ENCODE results near the gene ERG28.
A peak's percentile ranks its signal among the peaks of the same experiment; 100 is the strongest.

ERG28 gene, protein sequence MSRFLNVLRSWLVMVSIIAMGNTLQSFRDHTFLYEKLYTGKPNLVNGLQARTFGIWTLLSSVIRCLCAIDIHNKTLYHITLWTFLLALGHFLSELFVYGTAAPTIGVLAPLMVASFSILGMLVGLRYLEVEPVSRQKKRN

GRCh38 chr14:75660630-75661498, at the start of gene ERG28, which contains the start of gene TTLL5:
ERG28 (minus strand) TSS chr14:75660876; CDS start chr14:75657502, 3,374 bp downstream.
TTLL5 (plus strand) TSS chr14:75661246; CDS start chr14:75663150, 1,904 bp downstream.
- H3K4me3 ChIP-seq (ENCODE audit: insufficient read length, low read depth), result peak within 1 kb of the TSS; percentile 80
- no peaks in the 10 kb centered on the region for H3K9me3 ChIP-seq (ENCODE audit: insufficient read depth, low read length)
- peaks cover 46% of the 10 kb centered on the region for H3K36me3 ChIP-seq (ENCODE audit: insufficient read depth, insufficient read length, low read length)
- H3K9ac ChIP-seq (ENCODE audit: insufficient read length, low read depth), result peak within 1 kb of the TSS; percentile 85
- H3K4me1 ChIP-seq (ENCODE audit: insufficient read depth, insufficient read length), result no peaks in the 10 kb centered on the region
- no peak for TF ChIP-seq YY1 (IDR thresholded peaks at IDR 0.05; ENCODE audit: insufficient read depth, insufficient read length)
- TF ChIP-seq SUZ12 (IDR thresholded peaks at IDR 0.05; ENCODE audit: extremely low read depth, insufficient read depth, insufficient read length), result no peak
- no peak for TF ChIP-seq ZNF274 (IDR thresholded peaks at IDR 0.05; ENCODE audit: low read depth, low read length)
- peak; percentile 94 for DNase-seq (ENCODE audit: low read depth, low spot score)
- H3K27me3 ChIP-seq (ENCODE audit: insufficient read depth, insufficient read length), result no peaks in the 10 kb centered on the region

DNA sequence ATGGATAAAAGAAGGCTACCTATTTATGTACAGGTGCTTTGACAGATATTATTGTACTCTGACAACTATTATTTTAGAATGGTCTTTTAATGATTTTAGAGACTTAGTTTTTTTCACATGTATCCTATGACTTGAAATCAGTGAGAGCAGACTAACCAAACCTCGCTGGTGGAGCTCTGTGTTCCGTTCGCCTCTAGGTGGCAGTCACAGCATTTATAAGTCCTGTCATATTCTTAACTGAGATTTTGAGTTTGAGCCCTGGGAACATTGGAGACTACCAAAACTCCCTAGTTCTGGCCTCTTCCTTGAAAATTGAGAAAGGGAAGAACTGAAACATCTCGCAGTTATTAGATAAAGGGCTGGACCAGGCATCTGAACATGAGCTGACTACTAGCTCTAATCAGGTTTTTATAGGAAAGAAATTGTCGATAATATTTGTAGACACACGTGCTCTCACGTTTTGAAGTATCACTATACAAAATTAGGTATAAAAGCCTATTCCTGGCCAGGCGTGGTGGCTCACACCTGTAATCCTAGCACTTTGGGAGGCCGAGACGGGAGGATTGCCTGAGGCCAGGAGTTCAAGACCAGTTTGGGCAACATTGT, 48.6 kb upstream of the ERG28 start:
- Histone ChIP-seq H3K4me3 (ENCODE audit: insufficient read length, low read depth) (no peak overlapping the region), H3K9me3 (ENCODE audit: insufficient read depth, low read length) (no peaks in the 10 kb centered on the region), H3K36me3 (ENCODE audit: insufficient read depth, insufficient read length, low read length) (peaks cover 22% of the 10 kb centered on the region), H3K27me3 (ENCODE audit: insufficient read depth, insufficient read length) (no peaks in the 10 kb centered on the region), H3K9ac (ENCODE audit: insufficient read length, low read depth) (no peak overlapping the region), H3K4me1 (ENCODE audit: insufficient read depth, insufficient read length) (no peaks in the 10 kb centered on the region)
- TF ChIP-seq YY1 (IDR thresholded peaks at IDR 0.05; ENCODE audit: insufficient read depth, insufficient read length) (no peak), ZNF274 (IDR thresholded peaks at IDR 0.05; ENCODE audit: low read depth, low read length) (no peak), SUZ12 (IDR thresholded peaks at IDR 0.05; ENCODE audit: extremely low read depth, insufficient read depth, insufficient read length) (no peak)
- DNase-seq (ENCODE audit: low read depth, low spot score), result peak; percentile 52

GRCh38 chr14:75705014-75705413, 44.3 kb upstream of the ERG28 start:
- Histone ChIP-seq H3K9ac (ENCODE audit: insufficient read length, low read depth) (no peak overlapping the region), H3K36me3 (ENCODE audit: insufficient read depth, insufficient read length, low read length) (peaks cover 46% of the 10 kb centered on the region), H3K27me3 (ENCODE audit: insufficient read depth, insufficient read length) (no peaks in the 10 kb centered on the region), H3K4me1 (ENCODE audit: insufficient read depth, insufficient read length) (no peaks in the 10 kb centered on the region), H3K4me3 (ENCODE audit: insufficient read length, low read depth) (no peak overlapping the region), H3K9me3 (ENCODE audit: insufficient read depth, low read length) (no peaks in the 10 kb centered on the region)
- DNase-seq (ENCODE audit: low read depth, low spot score), result no peak
- TF ChIP-seq SUZ12 (IDR thresholded peaks at IDR 0.05; ENCODE audit: extremely low read depth, insufficient read depth, insufficient read length) (no peak), ZNF274 (IDR thresholded peaks at IDR 0.05; ENCODE audit: low read depth, low read length) (no peak), YY1 (IDR thresholded peaks at IDR 0.05; ENCODE audit: insufficient read depth, insufficient read length) (no peak)

DNA sequence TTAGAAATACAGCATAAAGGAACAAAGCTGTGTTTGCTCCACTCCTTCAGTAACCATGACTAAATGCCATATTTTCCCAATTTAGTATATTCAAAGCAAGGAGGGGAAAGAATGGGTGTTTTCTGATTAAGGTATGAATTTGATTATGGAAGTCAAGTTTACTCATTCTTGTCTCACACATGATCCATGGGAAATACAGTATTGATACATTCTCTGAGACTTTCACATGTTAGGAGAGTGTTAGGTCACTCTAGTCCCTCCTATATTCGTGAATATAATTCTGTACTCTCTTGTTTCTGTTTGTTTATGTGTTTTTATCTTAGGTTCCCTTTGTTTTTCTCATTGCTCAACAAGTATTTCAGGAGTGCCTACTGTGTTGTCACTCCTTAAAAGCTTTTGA, 42.8 kb upstream of the ERG28 start:
- TF ChIP-seq YY1 (IDR thresholded peaks at IDR 0.05; ENCODE audit: insufficient read depth, insufficient read length), result no peak
- TF ChIP-seq ZNF274 (IDR thresholded peaks at IDR 0.05; ENCODE audit: low read depth, low read length), result no peak
- TF ChIP-seq SUZ12 (IDR thresholded peaks at IDR 0.05; ENCODE audit: extremely low read depth, insufficient read depth, insufficient read length), result no peak
- Histone ChIP-seq H3K36me3 (ENCODE audit: insufficient read depth, insufficient read length, low read length) (peaks cover 57% of the 10 kb centered on the region), H3K4me1 (ENCODE audit: insufficient read depth, insufficient read length) (no peaks in the 10 kb centered on the region), H3K9me3 (ENCODE audit: insufficient read depth, low read length) (no peaks in the 10 kb centered on the region), H3K9ac (ENCODE audit: insufficient read length, low read depth) (no peak overlapping the region), H3K4me3 (ENCODE audit: insufficient read length, low read depth) (no peak overlapping the region), H3K27me3 (ENCODE audit: insufficient read depth, insufficient read length) (no peaks in the 10 kb centered on the region)
- DNase-seq (ENCODE audit: low read depth, low spot score), result no peak

- Histone ChIP-seq H3K9me3 (ENCODE audit: insufficient read depth, low read length) (no peaks in the 10 kb centered on the region), H3K36me3 (ENCODE audit: insufficient read depth, insufficient read length, low read length) (peaks cover 56% of the 10 kb centered on the region), H3K4me1 (ENCODE audit: insufficient read depth, insufficient read length) (no peaks in the 10 kb centered on the region), H3K9ac (ENCODE audit: insufficient read length, low read depth) (no peak overlapping the region), H3K4me3 (ENCODE audit: insufficient read length, low read depth) (no peak overlapping the region), H3K27me3 (ENCODE audit: insufficient read depth, insufficient read length) (no peaks in the 10 kb centered on the region)
- DNase-seq (ENCODE audit: low read depth, low spot score), result no peak
- TF ChIP-seq SUZ12 (IDR thresholded peaks at IDR 0.05; ENCODE audit: extremely low read depth, insufficient read depth, insufficient read length) (no peak), YY1 (IDR thresholded peaks at IDR 0.05; ENCODE audit: insufficient read depth, insufficient read length) (no peak), ZNF274 (IDR thresholded peaks at IDR 0.05; ENCODE audit: low read depth, low read length) (no peak)
Observed at GRCh38 chr14:75702616-75703261, 42.1 kb upstream of the ERG28 start.

DNA sequence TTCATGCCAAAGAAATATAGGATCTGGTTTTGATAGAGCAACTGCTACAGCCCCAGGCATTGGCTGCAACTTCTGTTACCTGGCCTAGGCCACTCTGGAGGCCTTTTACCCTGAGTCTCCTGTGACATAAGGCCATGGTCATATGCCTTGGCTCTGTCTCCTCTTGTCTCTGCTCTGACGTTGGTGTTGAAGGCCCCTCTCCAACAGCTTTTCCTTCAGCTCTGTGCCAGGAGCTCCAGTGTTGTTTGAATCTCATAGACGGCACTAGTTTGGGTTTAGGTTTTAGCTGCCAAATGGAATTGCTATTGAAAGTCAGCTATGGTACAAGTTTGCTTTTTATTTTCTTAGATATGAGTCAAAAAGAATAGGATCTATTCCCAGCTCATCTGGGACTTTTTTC, 41.4 kb upstream of the ERG28 start:
- no peak overlapping the region for H3K9ac ChIP-seq (ENCODE audit: insufficient read length, low read depth)
- no peak for TF ChIP-seq ZNF274 (IDR thresholded peaks at IDR 0.05; ENCODE audit: low read depth, low read length)
- no peaks in the 10 kb centered on the region for H3K27me3 ChIP-seq (ENCODE audit: insufficient read depth, insufficient read length)
- H3K4me3 ChIP-seq (ENCODE audit: insufficient read length, low read depth), result no peak overlapping the region
- H3K36me3 ChIP-seq (ENCODE audit: insufficient read depth, insufficient read length, low read length), result peaks cover 57% of the 10 kb centered on the region
- H3K4me1 ChIP-seq (ENCODE audit: insufficient read depth, insufficient read length), result no peaks in the 10 kb centered on the region
- no peak for DNase-seq (ENCODE audit: low read depth, low spot score)
- H3K9me3 ChIP-seq (ENCODE audit: insufficient read depth, low read length), result no peaks in the 10 kb centered on the region

DNA sequence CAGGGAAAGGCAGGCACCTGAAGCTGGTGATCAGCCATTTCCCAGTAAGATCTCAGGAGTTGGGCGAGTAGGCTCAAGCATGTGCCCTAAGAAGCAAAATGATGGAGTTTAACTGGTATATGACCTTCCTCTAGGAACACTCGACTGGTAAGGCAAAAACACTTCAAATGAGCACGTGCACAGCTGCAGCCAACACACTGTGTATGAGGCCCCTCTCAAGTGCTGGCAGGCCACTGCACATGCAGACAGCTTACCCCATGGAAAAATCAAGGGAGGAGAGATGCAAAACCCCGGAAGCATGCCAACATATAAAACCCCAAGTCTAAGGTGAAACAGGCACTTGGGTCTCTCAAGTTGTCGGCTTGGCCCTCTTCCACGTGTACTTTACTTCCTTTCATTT, 39.6 kb upstream of the ERG28 start:
- H3K9me3 ChIP-seq (ENCODE audit: insufficient read depth, low read length), result no peaks in the 10 kb centered on the region
- no peak for DNase-seq (ENCODE audit: low read depth, low spot score)
- TF ChIP-seq SUZ12 (IDR thresholded peaks at IDR 0.05; ENCODE audit: extremely low read depth, insufficient read depth, insufficient read length), result no peak
- TF ChIP-seq YY1 (IDR thresholded peaks at IDR 0.05; ENCODE audit: insufficient read depth, insufficient read length), result no peak
- TF ChIP-seq ZNF274 (IDR thresholded peaks at IDR 0.05; ENCODE audit: low read depth, low read length), result no peak
- H3K36me3 ChIP-seq (ENCODE audit: insufficient read depth, insufficient read length, low read length), result peaks cover 48% of the 10 kb centered on the region
- no peak overlapping the region for H3K9ac ChIP-seq (ENCODE audit: insufficient read length, low read depth)
- H3K27me3 ChIP-seq (ENCODE audit: insufficient read depth, insufficient read length), result no peaks in the 10 kb centered on the region
- no peak overlapping the region for H3K4me3 ChIP-seq (ENCODE audit: insufficient read length, low read depth)
- no peaks in the 10 kb centered on the region for H3K4me1 ChIP-seq (ENCODE audit: insufficient read depth, insufficient read length)
